AG04450 (cell line): ENCODE results near the gene DDX52. TPM values are rescaled to one million over a fixed set of nuclear protein-coding genes. Genes with fewer than 3 reads are reported as not detected.
"Not testable (repeated sequence)": the region's sequence is repeated elsewhere in the genome, so short reads cannot be mapped to it uniquely, and the experiment has no call there.

Experiments
- CTCF ChIA-PET: fragments of 300-600, 350-600 bp; formaldehyde crosslinking; extraction: SDS; loops from one replicate; lab custom pipeline; 2022; ENCODE audit warnings: antibody characterized with exemption, inconsistent platforms; lab: Charles Lee
- POLR2A ChIA-PET: fragments of 350-600 bp; formaldehyde crosslinking; extraction: SDS; loops from one replicate; lab custom pipeline; 2021; ENCODE audit warnings: antibody characterized with exemption, inconsistent platforms; lab: Yijun Ruan, JAX
- DNase-seq: peaks from one replicate; pipeline ENCODE4 v3.0.0-alpha.2; 2011; ENCODE audit warnings: low read depth, low spot score
- H3K27ac ChIP-seq: one replicate; pipeline ENCODE4 v1.5.1; 2012; ENCODE audit warnings: low read depth, low read length, control low read depth
- H3K27me3 ChIP-seq: one replicate; pipeline ENCODE4 v1.6.0; 2012; ENCODE audit warnings: low read length; ENCODE audit not compliant: control insufficient read depth, insufficient read depth
- H3K4me3 ChIP-seq: 2 replicates; pipeline ENCODE4 v1.5.1; 2011; ENCODE audit warnings: mild to moderate bottlenecking, low read depth, low read length, control low read depth
- H3K9me3 ChIP-seq: 2 replicates; pipeline ENCODE4 v1.5.1; 2012; ENCODE audit warnings: low read length; ENCODE audit not compliant: control insufficient read depth, insufficient read depth
- CTCF ChIP-seq: IDR thresholded peaks from 2 replicates; pipeline ENCODE4 v1.5.1; 2011; ENCODE audit warnings: low read depth, low read length, control low read depth, inconsistent platforms
- polyA plus RNA-seq: library from polyadenylated mRNA; depleted of rRNA; stranded (reverse); fragments of >200 nt; gene quantifications from 2 replicates; pipeline ENCODE4 v1.2.3, GENCODE V29; 2011

Gene DDX52
- polyA plus RNA-seq, 1 experiment: 31.8 TPM

GRCh38 chr17:37682007-37682406 lies 38.8 kb upstream of the DDX52 start:
- no peaks in the 10 kb centered on the region for H3K9me3 ChIP-seq
- H3K4me3 ChIP-seq: no peak overlapping the region
- peaks cover 2% of the 10 kb centered on the region for H3K27me3 ChIP-seq
- no peak for TF ChIP-seq CTCF
- POLR2A ChIA-PET: no interaction called here
- CTCF ChIA-PET: interaction anchor here (0.5 kb wide), 1 partner anchor 10 kb away, joined by 3 read pairs; no protein-coding TSS in a partner anchor
- DNase-seq: no peak
- H3K27ac ChIP-seq: no peak overlapping the region

GRCh38 chr17:37679995-37680394 lies 36.7 kb upstream of the DDX52 start:
- POLR2A ChIA-PET, H3K27me3 ChIP-seq, CTCF ChIA-PET: not testable (repeated sequence)

GRCh38 chr17:37678036-37678435 lies 34.8 kb upstream of the DDX52 start:
- Histone ChIP-seq H3K27ac (no peak overlapping the region), H3K4me3 (no peak overlapping the region), H3K9me3 (no peaks in the 10 kb centered on the region), H3K27me3 (peaks cover 2% of the 10 kb centered on the region)
- POLR2A ChIA-PET: no interaction called here
- CTCF ChIA-PET: no interaction called here
- TF ChIP-seq CTCF: no peak
- DNase-seq: no peak

More at GRCh38 chr17:37679995-37680394, 36.7 kb upstream of the DDX52 start:
- not testable (repeated sequence) for DNase-seq, H3K27ac ChIP-seq, H3K4me3 ChIP-seq, H3K9me3 ChIP-seq

DNA sequence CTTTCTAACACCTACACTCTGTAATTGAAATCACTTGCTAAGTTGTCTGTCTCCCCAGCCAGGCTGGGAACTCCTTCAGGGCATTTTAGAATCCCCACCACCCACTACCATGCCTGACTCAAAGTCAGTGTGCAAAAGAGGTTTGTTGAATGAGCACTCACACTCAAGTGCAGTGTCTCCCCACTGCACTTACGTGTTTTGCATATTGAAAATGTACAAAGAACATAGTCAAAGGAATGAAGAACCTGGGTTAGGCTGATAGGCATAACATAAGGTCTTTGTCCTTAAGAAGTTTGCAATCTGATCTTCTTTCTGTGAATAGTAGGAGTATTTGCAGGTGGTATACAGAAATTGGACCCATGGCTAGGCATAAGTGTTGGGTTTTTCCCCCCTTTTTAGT lies 33.8 kb upstream of the DDX52 start:
- Histone ChIP-seq H3K4me3 (no peak overlapping the region), H3K27ac (no peak overlapping the region), H3K9me3 (no peaks in the 10 kb centered on the region), H3K27me3 (peaks cover 2% of the 10 kb centered on the region)
- no peak for TF ChIP-seq CTCF
- ChIA-PET POLR2A (no interaction called here), CTCF (no interaction called here)
- DNase-seq: no peak

DNA sequence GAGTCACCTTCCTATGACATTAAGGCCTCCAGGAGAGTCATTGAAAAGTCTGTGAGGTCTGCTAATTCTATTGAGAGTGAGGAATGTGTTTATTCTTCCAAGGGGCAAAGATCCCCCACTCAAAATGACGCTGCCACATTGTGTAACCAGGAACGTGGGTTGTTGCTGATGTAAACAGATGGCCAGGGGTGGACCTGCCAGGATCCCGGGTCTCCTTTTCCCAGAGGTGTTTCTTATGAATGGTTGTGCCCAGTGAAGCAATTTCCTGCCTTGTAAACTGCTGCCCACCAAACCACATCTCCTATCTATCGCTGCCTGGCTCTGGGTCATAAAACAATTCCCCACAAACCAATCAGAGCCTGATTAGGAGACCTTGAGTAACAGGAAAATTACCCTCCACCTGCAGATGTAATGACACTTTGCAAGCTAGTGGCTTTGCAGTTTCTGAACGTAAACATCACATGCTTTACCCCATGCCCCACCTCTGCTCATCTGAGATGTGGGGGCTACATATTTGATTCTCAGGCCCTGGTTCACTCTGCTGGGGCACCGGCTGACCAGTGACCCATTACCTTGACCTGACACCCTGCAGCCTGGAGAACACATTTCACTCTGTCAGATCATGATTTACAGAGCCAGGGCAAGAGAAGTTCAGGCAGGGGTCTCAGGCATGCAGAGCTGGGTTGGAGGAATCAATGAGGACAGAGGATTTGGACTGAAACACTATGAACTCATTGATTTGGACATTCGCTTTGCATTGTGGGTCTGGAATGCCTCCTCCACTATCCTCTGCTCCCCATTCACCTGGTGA lies 33.1 kb upstream of the DDX52 start:
- TF ChIP-seq CTCF: no peak
- CTCF ChIA-PET: interaction anchor here (0.7 kb wide), 1 partner anchor 824 kb away, joined by 4 read pairs; no protein-coding TSS in a partner anchor
- Histone ChIP-seq H3K9me3 (no peaks in the 10 kb centered on the region), H3K4me3 (no peak overlapping the region), H3K27me3 (peaks cover 2% of the 10 kb centered on the region), H3K27ac (no peak overlapping the region)
- POLR2A ChIA-PET: no interaction called here
- no peak for DNase-seq
